Measurements from ENCODE around the gene RAI14. TPM values are rescaled to one million over a fixed set of nuclear protein-coding genes. Genes with fewer than 3 reads are reported as not detected.

The RAI14 gene
- total RNA-seq, 2 experiments from 2014 or later = 1.1 to 2.3 TPM

DNA sequence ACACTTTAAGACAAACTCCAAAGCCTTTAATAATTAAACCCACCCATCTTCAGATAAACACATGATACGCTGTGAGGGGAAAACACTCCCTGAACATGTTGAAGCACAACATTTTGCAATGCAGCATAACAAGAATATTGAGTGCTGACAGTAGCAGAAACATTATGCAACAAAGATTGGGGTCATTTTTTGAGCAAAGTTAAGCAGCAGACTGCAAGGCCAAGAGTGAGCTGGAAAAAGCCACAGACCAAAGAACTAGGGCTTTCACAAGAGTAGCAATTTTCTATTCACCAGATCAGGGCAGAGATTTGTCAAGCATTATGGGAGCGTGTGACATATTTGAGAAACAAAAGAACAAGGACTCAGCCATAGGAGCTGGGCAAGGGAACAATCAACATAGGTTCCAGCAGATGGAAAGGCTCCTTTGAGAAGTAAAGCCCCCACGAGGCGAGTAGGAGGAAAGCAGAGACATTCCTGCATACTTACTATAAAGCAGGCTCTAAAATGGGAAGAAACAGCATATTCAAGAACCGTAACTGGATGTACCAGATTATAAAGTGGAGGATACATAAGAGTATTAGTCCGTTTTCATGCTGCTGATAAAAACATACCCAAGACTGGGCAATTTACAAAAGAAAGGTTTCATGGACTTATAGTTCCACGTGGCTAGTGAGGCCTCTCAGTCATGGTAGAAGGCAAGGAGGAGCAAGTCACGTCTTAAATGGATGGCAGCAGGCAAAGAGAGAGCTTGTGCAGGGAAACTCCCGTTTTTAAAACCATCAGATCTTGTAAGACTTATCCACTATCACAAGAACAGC is 178.1 kb downstream of the RAI14 start:
- intact Hi-C loops (cut with micrococcal nuclease) = no loop called here
- Mint-ChIP-seq H3K27ac (no peak overlapping the region), H3K4me1 (ENCODE audit: low read depth) (peaks cover 7% of the 10 kb centered on the region), H3K27me3 (no peaks in the 10 kb centered on the region), H3K4me3 (no peak overlapping the region), H3K36me3 (ENCODE audit: low read depth) (no peaks in the 10 kb centered on the region), H3K9me3 (no peaks in the 10 kb centered on the region)
- ATAC-seq (no peak), DNase-seq (no peak)
- CTCF ChIA-PET = no interaction called here
- POLR2A ChIA-PET = no interaction called here
- TF ChIP-seq, protein P1, sequence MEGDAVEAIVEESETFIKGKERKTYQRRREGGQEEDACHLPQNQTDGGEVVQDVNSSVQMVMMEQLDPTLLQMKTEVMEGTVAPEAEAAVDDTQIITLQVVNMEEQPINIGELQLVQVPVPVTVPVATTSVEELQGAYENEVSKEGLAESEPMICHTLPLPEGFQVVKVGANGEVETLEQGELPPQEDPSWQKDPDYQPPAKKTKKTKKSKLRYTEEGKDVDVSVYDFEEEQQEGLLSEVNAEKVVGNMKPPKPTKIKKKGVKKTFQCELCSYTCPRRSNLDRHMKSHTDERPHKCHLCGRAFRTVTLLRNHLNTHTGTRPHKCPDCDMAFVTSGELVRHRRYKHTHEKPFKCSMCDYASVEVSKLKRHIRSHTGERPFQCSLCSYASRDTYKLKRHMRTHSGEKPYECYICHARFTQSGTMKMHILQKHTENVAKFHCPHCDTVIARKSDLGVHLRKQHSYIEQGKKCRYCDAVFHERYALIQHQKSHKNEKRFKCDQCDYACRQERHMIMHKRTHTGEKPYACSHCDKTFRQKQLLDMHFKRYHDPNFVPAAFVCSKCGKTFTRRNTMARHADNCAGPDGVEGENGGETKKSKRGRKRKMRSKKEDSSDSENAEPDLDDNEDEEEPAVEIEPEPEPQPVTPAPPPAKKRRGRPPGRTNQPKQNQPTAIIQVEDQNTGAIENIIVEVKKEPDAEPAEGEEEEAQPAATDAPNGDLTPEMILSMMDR (IDR thresholded peaks at IDR 0.05) = no peak

DNA sequence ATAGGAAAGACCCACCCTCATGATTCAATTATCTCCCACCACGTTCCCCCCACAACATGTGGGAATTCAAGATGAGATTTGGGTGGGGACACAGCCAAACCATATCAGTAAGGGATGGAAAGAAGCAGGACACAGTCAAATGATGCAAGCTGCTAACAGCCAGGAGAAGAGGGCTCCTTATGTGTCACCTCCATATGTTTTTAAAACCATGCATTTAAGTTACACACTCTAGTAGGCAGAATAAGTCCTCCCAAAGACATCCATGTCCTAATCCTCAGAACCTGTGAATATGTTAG is 178.6 kb downstream of the RAI14 start:
- H3K4me1 Mint-ChIP-seq (ENCODE audit: low read depth) = peaks cover 11% of the 10 kb centered on the region
- H3K27ac Mint-ChIP-seq = no peak overlapping the region
- TF ChIP-seq, protein P1 (IDR thresholded peaks at IDR 0.05) = no peak
- POLR2A ChIA-PET = no interaction called here
- H3K4me3 Mint-ChIP-seq = no peak overlapping the region
- H3K9me3 Mint-ChIP-seq = no peaks in the 10 kb centered on the region
- ATAC-seq (no peak), DNase-seq (no peak)
- no peaks in the 10 kb centered on the region for H3K36me3 Mint-ChIP-seq (ENCODE audit: low read depth)
- H3K27me3 Mint-ChIP-seq = no peaks in the 10 kb centered on the region
- intact Hi-C loops (cut with micrococcal nuclease) = no loop called here
- CTCF ChIA-PET = no interaction called here

DNA sequence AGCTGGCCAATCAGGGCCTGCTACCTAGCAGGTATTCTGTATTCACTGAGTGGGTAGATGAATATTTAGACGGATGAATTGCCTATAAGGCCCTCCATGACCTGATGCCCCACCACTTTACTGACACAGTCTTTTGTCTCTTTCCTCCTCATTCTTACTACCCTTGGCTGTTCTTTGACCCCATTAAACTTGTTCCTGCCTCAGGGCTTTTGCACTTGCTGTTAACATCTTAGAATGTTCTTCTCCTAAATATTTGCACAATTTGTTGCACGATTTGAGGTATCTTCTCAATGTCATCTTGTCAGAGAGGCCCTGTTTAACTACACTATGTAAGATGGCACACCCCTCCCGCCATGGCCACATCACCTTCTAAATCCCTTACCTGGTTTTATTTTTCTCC is 179.5 kb downstream of the RAI14 start:
- intact Hi-C loops (cut with micrococcal nuclease) = no loop called here
- no peaks in the 10 kb centered on the region for H3K36me3 Mint-ChIP-seq (ENCODE audit: low read depth)
- POLR2A ChIA-PET = no interaction called here
- CTCF ChIA-PET = interaction anchor here (0.7 kb wide), 1 partner anchor 25 kb away, joined by 3 read pairs; no protein-coding TSS in a partner anchor
- H3K27ac Mint-ChIP-seq = no peak overlapping the region
- TF ChIP-seq, protein P1 (IDR thresholded peaks at IDR 0.05) = no peak
- no peaks in the 10 kb centered on the region for H3K9me3 Mint-ChIP-seq
- H3K27me3 Mint-ChIP-seq = no peaks in the 10 kb centered on the region
- no peak for ATAC-seq
- no peak for DNase-seq
- peaks cover 11% of the 10 kb centered on the region for H3K4me1 Mint-ChIP-seq (ENCODE audit: low read depth)
- no peak overlapping the region for H3K4me3 Mint-ChIP-seq

DNA sequence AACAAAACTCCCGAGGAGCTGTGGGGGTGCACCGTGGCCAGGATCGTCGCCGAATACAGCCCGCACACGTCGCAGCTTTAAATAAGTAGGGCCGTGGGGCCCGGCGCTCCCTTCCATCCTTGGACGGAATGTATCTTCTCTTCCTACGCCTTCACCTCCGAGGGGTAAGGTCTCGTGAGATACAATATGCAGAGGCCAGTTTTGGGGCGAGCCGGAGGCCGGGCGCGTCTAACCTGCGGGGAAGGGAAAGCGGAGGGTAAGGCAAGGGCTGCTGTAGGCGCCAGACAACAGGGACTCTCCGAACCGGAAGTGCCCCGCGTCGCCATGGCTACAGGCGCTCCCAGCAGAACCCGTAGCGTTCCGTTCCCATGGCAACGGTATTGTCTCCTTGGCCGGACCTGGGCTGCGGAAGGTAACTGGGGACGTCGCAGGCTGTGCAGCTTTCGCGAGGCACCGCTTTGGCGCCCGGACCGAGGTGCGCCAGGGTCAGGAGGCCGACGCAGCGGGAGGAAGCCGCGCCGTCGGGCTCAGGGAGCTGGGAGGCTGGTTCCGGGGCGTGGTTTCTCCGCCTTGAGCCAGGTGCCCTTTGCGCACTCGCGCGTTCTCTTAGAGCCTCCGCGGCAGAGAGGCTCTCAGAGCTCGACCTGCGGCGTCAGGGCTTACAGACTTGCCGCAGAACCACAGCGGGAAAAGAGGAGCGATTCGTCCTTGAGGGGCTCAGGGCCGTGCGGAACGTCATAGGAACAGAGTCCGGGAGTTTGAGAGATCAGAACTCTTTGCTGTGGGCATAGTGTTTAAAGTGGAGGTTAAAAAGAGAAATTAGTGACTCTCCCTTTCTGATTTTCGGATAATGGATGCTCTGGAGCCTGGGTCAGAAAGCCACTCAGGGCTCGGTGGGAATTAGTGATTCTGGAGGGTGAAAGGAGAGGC is 182.9 kb downstream of the RAI14 start, which contains the start of gene TTC23L:
TTC23L (plus strand) TSS at position 380 of the 930 bp plus-strand sequence. CDS start 1,508 bp downstream, outside the sequence.
- H3K27me3 Mint-ChIP-seq = no peaks in the 10 kb centered on the region
- intact Hi-C loops (cut with micrococcal nuclease) = no loop called here
- peak within 1 kb of the TSS; percentile 78 for H3K4me3 Mint-ChIP-seq
- H3K9me3 Mint-ChIP-seq = no peaks in the 10 kb centered on the region
- peaks cover 11% of the 10 kb centered on the region for H3K4me1 Mint-ChIP-seq (ENCODE audit: low read depth)
- peak within 1 kb of the TSS; percentile 87 for H3K27ac Mint-ChIP-seq
- ChIA-PET POLR2A (interaction anchor here (0.6 to 1.5 kb wide), 5 partner anchors 65 to 113 kb away, joined by 3 to 7 read pairs (median 3); partner anchors contain the start of genes BRIX1 and RAD1), CTCF (interaction anchor here (0.9 to 2.4 kb wide), 8 partner anchors 10 to 353 kb away, joined by 3 to 7 read pairs (median 3); no protein-coding TSS in a partner anchor)
- TF ChIP-seq, protein P1 (IDR thresholded peaks at IDR 0.05) = no peak
- H3K36me3 Mint-ChIP-seq (ENCODE audit: low read depth) = no peaks in the 10 kb centered on the region
- ATAC-seq = peak; percentile 95
- DNase-seq = peak; percentile 94

Measured in activated CD8-positive, alpha-beta T cell treated with anti-CD3 and anti-CD28 coated beads for 36 hours (primary cell).